Activated CD4-positive, alpha-beta T cell treated with anti-CD3 and anti-CD28 coated beads, Interleukin-2, amount 50 U/mL, for 24 hours (primary cell): ENCODE measurements around the gene KIFC3.
"Not testable (repeated sequence)": the region's sequence is repeated elsewhere in the genome, so short reads cannot be mapped to it uniquely, and the experiment has no call there.

Experiments
- DNase-seq, 2 donors: peaks; one replicate each; pipeline ENCODE4 v3.0.0-alpha.2; 2020; ENCODE audit warnings: low read depth in 1 of 2, low spot score in 1 of 2

Gene KIFC3

DNA sequence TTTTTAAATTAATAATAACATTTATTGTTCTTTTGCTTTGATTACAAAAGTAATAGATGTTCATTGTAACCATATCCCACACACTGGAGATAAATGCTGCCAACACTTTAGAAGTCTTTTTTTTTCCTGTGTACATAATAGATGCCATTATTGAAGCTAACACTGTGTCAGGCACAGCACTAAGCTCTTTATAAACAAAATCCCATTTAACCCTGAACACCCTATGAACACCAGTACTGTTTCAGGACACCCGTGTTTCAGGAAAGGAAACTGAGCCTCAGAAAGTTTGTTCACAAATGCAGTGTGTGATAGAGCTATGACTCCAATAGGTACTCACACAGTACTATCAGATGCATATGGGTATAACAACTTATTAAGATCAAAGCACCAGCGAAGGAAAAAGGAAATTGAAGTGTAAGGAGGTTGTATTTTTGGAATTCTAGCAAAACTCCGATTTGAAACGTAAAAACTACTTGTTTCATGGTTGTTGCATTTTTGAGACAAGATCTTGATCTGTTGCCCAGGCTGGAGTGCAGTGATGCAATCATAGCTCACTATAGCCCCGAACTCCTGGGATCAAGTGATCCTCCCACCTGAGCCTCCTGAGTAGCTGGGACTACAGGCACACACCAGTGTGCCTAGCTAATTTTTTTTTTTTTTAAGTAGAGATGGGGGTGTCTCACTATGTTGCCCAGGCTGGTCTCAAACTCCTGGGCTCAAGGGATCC, 2.0 kb upstream of the KIFC3 start:
- no peak for DNase-seq

DNA sequence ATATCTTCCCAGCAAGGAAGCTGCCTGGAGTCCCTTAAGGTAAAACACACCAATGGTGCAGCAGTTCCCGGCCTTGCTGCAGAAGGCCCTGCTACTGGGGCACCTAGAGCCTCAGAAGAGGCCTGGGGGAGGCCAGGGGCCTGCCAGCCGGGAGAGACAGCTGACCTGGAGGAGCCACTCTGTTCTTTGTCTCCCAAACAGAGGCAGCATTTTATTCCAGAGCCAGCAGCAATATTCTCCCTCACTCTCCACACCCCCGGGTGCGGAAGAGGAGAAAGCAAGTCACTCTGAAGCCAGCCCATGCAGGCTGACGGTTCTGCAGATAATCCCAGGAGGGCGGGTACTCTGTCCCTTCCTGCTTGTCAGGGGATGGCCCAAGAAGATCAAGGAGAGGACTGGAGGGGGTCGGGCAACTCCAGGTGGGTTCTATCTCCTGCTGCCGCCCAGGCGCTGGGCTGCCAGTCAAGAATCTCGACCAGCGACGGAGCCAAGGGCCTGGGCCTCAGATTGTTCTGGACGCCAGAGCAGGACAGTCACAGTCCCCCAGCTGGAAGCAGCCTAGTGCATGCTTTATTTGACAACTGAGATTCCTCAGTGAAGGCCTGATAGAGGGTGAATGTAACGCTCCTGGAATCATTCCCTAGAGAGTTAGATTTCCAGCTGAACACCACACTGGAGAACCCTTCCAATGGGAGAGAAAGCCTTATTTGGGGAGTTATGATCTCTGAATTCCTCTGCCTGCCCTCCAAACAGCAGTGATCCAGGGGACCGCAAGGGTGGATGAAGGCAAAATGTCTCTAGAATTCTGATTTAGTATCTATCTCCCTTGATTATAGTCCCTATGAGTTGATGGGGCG, 1.1 kb upstream of the KIFC3 start:
- DNase-seq, result no peak

DNA sequence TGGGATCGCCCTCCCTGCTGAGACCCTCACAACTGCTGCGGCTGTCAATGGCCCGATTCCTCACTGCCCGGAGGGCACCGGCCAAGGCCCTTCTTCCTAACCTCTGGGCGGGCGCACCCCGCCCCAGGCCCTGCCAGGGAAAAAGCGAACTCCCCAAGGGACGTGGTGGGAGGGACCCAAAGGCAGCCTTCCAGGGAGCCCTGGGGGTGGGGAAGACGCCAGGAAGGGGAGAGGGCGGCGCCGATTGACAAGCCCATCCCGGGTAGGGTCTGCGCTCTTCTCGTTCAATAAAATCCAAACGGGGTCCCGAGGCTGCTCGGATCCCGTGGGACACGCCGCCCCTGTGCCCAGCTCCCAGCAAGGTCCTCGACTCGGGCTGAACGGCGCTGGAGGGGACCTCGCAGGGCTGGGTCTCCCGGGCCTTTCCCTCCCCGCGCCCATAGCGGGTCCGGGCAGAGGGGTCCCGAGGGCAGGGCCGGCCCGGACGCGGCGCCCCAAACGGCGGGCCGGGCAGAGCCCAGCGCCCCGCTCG, 416 bp downstream of the KIFC3 start:
- DNase-seq, result no peak

DNA sequence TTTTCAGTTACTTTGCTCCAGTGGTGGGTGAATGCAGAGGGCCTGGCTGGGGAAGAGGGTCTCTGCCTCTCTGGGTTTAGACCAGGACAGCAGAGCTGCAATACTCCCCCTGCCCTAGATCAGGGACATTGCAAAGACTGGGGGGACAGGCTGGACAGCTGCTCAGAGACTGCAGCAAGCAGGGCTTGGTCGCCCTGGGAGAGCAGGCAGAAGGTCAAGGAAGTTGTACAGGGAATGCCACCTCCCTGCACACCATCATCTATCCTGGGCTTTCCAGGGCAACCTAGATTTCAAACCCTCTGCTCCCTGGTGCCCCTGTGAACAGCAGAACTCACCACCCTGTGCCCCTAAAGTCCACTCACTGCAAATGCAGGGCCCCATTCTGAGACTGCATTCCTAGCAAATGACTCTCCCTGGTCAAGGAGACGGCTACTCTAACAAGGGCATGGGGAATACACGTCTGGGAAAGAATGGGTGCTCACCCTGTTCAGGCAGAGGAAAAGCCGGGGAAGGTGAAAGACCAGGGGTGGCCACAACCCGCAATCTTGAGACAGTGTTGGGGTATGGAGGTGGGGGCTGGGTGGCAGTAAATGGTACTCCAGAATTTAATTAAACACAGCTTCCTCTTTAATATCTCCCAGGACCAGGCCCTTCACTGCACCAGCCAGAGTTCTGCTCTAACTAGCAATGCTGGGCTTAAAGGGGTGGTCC, 1.0 kb downstream of the KIFC3 start:
- no peak for DNase-seq

DNA sequence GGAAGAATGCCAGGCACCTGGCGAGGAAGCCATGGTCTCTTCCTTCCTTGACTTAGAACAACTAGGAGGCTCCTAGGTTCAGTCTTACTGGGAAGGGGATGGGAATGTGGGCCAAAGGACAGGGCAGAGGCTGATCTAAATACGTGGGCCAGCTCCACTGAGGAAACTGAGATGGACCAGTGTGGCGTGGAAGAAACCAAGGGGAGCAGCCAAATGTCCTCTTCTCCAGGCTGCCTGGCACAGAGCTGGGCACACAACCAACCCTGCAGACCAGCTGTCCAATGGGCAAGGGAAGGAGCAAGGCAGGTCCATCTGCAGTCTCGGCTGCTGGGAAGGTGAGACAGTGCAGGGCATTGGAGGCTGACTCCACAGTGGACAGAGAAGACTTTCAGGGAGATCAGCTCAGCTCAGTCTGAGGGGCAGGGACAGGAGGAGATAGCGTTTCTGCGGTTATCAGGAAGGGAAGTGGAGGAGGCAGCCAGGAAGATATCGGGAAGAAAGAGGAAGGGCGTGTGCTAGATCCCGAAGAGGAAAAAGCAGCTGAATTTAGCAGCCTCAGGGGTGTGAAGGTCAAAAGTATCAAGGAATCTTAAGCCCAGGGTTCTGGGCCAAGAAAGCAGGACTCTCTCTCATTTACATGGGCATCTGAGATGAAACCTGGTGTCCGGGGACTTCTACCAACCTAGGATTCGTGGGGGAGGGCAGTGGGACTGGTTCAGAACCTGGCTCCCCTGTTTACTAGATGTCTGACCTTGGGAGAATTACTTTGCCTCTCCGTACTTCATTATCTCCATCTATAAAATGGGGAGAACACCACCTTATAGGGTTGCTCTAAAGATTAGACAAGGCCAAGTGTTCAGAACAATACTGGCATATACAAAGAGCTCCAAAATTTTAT, 1.8 kb downstream of the KIFC3 start:
- no peak for DNase-seq

DNA sequence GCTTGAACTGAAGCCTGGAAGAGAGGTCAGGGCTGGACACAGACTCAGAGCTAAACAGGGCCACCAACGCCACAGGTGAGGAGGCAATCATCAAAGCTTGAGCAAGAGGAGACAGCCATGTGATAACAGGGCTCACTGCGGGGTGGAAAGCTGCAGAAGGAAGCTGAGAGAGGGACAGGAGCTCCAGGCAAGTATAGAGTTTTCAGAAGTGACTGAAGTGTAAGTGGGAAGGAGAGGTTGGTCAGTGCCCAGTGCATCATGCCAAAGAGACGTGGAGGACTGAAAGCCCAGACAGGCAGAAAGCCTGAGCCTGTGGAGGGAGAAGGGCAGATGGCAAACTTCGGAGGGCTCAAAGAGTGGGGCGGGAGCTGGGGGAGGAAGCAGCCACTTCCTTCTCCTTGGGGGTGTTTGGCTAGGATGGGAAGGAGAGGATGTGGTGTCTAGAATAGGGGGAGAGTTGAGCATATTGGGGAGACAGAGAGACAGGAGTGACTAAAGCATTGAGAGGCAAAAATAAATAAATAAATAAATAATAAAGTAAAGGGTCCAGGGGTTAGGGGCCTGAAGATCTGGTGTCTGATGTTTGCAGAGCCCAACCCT, 2.6 kb downstream of the KIFC3 start:
- DNase-seq, result no peak

DNA sequence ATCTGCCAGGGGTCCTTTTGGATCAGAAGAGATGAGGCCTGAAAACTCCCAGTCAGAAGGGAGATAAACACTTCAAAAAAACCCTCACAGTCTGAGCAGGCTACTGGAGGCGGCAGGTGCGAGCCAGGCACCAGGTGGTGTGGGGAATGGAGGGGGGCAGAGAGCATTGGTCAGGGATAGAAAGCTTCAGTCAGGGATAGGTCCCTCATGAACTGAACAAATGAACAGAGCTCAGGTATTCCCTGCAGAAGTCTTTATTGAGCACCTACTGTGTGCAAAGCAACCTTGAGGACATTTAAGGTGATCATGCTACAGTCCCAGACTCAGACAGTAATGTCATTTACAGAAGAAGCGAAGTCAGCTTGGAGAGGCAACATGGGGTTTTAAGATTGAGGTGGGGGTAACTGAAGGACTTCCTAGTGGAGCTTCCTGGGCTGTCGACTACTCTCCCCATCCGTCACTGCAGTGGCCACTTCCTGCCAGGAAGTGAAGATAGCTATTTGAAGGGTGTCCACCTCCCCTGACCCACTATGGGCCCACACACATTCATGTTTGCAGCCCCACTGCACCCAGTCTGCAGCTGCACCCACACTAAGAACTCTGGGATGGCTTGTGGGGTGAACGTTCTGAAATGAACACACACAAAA, 3.2 kb downstream of the KIFC3 start:
- DNase-seq, result no peak

DNA sequence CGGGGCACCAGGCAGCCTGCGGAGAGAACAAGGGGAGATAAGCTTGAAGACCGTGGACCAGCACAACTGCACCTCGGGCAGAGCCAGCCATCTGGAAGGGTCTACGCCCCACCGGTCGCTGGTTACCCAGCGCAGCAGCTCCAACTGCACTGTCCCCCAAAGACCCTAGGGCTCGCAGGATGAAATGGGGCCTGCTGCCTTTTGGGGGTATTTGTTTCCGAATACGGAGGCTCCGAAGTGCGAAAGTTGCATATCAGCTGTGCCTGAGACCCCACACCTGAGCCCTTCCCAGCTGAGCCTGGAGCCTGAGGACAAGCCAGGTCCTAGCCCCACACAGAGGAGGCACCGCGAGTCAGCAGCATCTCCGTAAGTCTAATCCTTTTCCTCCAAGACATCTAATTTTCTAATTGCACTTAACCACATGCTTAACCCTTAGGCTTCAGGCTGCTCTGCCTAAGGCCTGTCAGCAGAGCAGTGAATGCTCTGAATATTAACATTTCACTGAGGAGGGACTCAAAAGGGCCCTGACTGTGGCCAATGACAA, 4.0 kb downstream of the KIFC3 start:
- no peak for DNase-seq

DNA sequence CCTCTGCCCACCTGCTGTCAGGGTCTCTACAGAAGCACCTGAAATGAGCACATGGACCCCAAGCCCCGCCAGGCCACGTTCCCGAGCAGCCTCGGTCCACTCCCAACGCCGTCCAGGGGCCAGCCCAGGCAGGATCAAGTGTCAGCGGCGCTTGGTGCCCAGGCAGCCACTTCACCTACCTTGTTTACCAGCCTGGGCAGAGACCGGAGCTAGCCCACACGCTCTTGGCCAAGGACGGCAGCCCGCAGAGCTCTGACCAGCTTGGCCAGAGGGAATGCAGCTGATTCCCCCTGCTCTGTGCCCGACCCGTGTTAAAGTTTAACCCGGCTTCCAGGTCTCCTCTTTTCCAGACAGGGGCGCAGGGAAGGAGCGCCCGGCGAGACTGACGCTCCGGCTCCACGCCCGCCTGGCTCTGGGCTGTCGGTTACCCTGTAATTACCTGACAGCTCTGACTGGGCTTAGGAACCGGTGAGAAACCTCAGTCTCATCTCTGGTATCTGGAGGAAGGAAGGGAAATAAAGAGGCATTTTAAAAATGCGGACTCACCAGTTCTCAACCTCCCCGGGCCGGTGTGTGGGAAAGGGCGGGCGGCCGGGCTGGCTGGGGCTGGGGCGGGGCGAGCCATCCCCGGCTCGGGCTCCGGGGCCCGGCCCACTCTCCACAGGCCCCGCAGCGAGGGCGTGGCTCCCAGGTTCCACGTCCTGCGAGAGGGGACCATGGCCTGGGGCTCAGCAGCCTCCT, 4.6 kb downstream of the KIFC3 start:
- no peak for DNase-seq

DNA sequence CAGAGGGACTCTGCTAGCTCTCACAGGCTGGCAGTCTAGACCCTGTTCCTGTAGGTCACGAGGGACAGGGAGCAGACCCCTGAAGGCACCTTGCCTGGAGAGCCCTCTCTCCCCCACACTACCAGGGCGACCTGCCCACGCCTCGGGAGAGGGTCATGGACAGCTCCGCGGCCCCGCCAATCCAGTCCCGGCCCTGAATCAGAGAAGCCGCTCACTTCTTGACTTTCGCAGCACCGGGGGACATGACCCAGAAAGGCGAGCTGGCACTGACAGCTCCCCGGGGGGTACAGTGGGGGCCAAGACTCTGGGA, 5.1 kb downstream of the KIFC3 start:
- DNase-seq, result no peak

DNA sequence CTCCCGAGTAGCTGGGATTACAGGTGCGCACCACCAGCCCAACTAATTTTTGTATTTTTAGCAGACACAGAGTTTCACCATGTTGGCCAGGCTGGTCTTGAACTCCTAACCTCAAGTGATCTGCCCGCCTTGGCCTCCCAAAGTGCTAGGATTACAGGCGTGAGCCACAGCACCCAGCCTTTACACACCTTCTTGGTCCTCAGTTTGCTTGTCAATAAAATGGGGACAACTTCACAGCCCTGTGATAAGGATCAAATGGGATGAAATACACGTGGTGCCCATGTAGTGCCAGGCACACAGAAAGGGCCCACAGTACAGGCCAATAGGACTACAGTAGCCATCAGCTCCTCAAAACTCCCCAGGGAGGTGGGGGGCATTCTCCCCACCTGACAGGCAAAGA, 6.3 kb downstream of the KIFC3 start:
- not testable (repeated sequence) for DNase-seq

DNA sequence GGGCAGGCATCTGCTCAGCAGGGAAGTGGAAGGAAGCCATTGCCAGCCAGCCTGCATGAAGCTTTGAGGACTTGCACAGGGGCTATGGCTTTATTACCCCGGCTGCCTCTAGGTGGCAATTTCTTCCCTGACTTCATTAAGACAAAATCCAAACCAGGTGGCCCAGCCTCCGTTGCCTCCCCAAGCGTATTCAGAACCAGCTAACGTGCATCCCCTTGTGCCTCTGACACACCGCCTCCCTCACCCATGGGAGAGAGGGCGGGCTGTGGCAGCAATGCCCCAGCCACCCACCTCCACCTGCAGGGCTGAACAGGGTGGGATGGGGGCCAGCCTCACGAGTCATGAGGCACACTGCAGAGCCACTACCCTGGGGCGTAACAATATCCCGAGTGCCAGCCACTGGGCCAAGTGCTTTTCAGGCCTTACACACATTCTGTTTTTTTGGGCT, 6.8 kb downstream of the KIFC3 start:
- DNase-seq, result no peak

DNA sequence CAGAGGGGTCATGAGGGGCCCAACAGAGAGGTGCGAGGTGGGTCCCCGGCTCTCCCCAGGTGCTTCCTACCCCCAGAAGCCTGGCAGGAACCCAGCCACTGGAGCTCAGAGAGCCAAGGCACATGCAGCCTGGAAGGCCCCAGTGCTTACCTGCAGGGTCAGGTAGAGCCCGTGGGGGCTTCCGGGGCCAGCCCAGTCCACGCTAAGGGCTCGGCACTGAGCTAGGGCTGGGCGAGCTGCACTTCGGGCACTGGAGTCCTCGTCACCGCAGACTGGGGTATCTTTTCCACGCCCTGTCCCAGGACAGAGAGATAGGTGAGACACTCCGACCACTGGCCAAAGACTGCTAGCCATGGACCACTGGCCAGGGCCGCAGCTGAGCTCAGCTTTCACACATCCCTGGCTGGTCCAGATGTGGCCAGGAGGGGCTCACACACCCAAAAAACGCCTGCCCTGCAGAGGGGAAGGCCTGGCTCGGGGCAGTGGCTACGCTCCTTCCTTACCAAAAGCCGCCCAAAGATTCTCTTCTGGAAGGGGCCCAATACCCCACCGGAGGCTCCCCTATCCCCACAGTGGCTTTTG, 7.4 kb downstream of the KIFC3 start:
- no peak for DNase-seq

DNA sequence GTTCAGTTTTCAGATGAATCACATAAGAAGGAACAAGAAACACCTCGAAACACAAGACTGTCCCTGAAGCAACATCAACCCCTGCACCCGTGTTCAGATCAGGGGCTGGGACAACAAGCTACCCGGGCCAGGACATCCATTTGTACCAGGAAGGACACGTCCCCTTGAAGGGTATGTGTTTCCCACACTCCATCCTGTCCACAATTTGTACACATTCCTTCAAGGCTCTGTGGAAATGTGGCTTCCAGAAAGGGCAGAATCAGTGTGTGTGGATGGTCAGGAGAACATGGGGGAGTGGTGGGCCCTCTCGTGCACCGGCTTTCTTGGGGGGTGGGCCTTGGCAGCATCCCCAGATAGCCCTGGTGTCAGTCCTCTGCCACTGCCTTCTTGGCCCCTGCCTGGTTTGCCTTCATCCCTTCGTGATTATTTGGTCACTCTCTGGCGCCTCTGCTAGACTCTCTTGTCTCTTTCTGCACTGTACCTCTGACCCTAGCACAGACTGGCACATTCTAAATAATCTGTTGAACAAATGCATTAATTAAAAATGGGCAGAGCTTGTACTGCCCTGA, 10.3 kb downstream of the KIFC3 start:
- no peak for DNase-seq

DNA sequence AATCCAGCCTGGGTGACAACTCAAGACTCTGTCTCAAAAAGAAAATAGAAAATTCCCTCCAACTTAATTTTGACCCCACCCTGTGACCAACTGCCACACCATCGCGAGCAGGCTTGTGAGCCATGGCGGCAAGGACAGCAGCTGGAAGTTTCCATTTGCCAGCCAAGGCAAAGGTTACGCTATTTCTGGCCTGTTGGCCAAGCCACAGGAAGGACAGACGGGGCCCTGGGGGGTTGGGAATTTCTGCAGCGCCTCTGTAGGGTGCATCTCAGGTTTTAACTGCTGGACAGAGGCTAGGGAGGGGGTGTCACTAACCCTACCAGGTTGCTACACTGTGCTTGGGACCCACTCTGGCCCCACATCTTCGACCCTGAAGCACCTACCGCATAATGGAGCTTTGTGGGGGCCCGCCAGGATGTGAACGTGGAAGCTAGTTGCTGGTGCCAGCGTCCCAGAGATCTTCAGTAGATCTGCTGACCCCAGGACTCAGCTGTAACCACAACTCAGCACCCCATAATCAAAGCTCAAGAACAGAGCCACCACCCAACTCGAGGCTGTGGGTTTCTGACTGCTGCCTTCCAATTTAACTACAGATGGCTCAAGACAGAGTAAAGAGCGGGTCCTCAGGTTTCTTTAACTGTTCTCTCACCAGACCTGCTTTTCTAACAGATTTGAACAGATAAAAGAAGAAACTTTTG, 10.9 kb downstream of the KIFC3 start:
- no peak for DNase-seq

DNA sequence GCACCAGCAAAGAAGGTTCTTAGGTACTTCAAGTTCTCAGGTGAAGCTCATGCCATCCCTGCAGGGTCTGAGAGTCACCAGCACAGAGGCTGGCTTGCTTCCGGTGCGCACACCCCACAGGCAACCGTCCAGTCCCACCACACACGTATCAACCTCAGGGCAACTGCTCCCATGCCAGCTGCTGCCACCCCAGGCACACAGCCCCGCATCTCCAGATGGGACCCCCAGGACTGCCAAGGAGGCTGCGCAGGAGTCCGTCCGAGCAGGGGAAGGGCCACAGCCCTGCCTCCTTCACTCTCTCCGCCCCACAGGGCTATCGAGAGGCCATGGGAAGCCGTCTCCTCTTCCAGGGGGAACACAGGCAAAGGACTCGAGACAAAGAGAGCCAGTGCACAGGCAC, 13.3 kb downstream of the KIFC3 start:
- no peak for DNase-seq

DNA sequence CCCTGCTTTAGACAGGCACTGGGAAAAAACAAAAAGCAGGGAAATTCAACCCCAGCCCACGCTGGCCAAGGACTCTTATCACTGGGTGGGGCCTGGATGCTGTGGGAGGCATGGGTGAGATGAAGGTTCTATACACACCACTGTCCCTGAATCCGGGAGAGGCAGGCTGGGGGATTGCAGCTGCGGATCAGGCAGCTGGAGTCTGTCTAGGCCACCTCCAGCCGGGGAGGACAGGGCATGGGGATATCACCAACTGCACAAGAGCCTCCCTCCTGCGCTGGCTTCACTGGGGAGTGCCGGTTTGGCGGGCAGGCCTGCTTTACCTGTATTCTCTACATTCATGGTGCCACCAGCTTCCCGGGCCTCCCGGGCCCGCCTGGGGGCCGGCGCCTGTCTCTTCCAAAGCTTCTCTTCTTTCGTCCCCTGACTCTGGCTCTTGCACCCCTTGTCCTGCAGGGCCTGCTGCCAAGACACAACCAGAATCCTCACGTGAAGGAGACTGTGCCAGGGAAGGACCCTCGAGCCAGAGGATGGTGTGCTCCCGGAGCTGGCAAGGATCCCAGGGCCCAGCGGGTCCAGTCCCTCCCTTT, 13.9 kb downstream of the KIFC3 start:
- DNase-seq, result no peak
